GDM1 (cell line): ENCODE results near the gene GINS2.

Experiments used
- DNase-seq: peaks from one replicate; lab custom pipeline; 2025; lab: John Stamatoyannopoulos, UW

Gene GINS2

DNA sequence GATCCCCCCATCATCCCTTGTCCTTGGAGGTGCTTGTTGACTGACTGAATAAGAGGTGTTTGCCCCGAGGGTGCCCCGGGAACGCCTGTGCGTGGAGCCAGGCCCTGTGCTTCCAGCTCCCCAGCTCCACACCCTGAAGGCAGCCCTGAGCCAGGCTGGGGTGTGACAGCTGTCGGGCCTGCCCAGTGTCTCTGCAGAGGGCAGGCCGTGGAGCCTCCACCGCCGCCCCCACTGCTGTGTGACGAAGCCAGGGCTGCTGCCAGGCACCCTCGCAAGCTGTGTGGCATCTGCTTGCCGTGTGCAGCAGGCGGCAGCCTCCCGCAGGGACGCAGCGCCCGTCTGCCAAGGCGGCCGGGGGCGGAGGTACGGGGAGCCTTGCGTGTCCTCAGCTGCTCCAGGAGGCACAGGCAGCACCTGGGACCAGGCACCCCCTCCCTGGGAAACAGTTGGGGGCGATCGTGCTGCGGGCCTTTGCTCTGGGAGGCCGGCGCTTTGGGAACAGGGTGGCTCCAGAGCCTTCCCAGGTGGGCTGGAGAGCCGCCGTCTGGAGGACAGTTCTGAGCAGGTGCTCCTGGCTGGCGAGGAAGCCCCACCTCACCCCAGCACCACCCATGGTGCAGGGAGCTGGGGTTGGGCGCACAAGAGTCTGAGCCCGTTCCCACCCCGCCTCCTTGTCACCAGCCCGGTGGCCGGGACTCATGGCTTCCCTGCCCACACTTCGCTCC is 49.1 kb downstream of the GINS2 start:
- DNase-seq = no peak

DNA sequence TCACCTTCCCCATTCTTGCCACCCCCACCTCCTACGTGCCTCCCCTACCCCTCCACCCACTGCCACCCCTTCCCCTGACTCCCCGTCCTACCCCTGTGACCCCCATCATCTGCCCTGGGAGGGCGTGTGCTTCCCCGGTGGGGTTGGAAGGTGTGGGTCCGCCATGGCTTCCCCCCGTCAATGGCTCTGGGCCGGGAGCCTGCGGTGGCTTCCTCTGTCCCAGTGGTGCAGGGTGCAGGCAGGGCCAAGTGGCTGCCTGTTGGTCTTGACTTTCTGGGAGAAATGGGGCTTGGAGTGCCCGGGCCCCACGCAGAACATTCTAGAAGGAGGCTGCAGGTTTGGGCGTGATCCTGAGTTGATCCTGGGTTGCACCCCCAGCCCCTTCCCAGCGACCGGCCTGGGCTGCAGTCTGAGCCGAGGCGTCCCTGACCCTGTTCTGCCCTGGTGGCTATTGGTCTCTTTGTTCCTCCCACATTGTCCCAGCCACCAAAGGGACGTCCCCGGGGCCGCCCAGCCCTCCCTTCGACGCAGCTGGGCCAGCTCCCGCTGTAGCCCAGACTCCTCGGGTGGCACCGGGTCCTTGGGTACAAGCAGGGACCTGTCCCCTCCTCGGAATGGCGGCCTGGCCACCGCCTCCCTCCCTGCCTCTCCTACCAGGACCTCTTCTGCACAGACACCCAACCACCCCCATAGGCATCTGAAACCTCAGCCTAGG is 49.9 kb downstream of the GINS2 start:
- no peak for DNase-seq

GRCh38 chr16:85637808-85638647 is 50.7 kb downstream of the GINS2 start:
- DNase-seq = no peak

DNA sequence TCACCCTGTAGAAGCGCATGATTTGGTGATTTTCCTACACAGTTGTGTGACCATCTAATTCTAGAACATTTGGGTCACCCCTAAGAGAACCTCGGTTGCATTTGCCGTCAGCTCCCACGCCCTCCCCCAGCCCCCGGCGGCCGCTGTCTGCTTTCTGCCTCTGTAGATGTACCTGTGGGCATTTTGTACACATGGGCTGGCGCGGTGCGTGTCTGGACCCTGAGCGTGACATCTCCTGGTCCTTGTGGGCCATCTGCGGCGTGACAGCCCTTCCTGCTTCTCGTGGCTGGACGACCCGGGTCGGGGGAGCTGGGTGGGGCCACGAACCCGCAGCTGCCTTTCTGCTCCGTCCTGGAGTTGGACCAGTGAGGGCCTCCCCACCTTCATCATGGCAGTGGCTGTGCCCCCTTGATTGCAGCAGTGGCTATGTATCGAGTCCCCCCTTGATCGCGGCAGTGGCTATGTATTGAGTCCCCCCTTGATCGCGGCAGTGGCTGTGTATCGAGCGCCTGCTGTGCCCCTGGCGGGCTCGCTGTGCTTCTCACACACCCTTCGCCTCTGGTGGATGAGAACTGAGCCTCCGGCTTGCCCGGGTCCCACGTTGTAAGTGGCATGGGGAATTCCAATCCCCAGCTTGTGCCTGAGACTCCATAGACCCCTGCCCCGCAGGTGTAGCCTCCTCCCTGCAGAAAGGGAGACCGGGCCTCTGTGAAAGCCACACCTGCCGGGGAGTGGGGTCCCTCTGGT is 51.5 kb downstream of the GINS2 start:
- DNase-seq = no peak

GRCh38 chr16:85636234-85636812 is 52.4 kb downstream of the GINS2 start:
- DNase-seq = no peak

- no peak for DNase-seq
These were observed 53.1 kb downstream of the GINS2 start for GRCh38 chr16:85635545-85636140.

- no peak for DNase-seq
These were observed 53.8 kb downstream of the GINS2 start for GRCh38 chr16:85634747-85635544.

- DNase-seq = no peak
These were observed 54.9 kb downstream of the GINS2 start for GRCh38 chr16:85633888-85634287.

- DNase-seq = no peak
These were observed 55.4 kb downstream of the GINS2 start for GRCh38 chr16:85633438-85633743.

GRCh38 chr16:85632709-85633437 is 55.9 kb downstream of the GINS2 start:
- DNase-seq = no peak

DNA sequence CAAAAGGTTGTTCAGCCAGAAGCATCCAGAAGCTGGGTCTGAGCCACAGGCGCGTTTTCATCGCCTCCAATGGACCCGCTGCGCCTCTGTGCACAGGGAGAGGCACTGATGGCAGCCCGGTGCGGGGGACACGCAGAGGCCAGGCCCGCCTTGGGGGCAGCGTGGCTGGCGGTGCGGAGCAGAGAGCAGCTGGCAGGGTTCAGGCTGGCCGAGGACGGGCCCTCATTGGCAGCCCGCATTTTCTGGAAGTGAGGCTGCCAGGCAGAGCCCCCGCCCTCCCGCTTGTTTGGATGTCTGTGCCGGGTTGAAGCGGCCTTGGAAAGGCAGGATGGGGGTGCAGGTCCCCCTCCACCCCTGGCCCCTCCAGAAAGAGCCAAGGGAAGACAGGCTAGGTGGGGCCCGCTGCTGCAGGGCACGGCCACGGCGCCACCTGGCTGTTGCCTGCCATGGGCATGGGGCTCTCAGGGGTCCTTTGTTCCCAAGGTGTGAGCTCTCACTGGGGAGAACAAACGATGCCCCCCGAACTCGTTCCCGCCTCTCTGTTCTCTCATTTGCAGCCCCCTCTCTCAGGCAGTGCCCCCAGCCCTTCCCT is 56.9 kb downstream of the GINS2 start:
- no peak for DNase-seq

GRCh38 chr16:85631230-85631629 is 57.5 kb downstream of the GINS2 start:
- no peak for DNase-seq

- DNase-seq = no peak
These were observed 58.9 kb downstream of the GINS2 start for GRCh38 chr16:85629853-85630252.

DNA sequence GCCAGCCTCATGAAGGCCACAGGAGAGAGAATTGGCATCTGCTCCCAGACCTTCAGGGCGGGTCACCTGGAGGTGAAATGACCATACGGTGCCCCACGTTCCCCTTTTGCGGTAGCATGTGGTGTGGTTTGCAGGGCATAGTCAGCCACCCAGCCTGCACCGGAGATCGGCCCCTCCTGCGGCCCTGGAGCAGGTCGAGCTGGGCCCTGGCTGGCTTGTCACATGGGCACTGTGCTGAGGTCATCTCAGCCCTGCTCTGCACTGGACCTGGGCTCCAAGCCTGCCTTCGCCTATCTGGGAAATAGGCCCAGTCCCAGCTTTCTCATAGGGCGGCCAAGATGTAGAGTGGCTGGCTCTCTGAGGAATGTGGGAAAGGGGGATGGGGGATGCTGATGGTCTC is 59.4 kb downstream of the GINS2 start:
- DNase-seq = no peak

DNA sequence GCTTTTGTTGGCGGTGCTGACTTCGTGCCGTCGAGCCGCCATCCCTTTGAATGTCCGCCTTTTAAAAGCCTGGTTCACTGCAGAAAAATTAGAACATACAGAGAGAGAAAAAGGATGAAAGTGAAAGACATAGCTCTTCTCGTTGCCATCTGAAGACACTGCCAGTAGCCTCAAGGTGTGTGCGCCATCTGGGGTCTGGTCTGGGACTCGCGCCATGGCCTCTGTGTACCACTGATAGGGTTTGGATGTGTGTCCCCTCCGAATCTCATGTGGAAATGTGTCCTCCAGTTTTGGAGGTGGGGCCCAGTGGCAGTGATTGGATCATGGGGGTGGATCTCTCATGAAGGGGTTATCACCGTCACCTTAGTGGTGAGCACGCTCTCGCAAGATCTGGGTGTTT is 60.1 kb downstream of the GINS2 start:
- no peak for DNase-seq

GRCh38 chr16:85628265-85628556 is 60.5 kb downstream of the GINS2 start:
- no peak for DNase-seq

DNA sequence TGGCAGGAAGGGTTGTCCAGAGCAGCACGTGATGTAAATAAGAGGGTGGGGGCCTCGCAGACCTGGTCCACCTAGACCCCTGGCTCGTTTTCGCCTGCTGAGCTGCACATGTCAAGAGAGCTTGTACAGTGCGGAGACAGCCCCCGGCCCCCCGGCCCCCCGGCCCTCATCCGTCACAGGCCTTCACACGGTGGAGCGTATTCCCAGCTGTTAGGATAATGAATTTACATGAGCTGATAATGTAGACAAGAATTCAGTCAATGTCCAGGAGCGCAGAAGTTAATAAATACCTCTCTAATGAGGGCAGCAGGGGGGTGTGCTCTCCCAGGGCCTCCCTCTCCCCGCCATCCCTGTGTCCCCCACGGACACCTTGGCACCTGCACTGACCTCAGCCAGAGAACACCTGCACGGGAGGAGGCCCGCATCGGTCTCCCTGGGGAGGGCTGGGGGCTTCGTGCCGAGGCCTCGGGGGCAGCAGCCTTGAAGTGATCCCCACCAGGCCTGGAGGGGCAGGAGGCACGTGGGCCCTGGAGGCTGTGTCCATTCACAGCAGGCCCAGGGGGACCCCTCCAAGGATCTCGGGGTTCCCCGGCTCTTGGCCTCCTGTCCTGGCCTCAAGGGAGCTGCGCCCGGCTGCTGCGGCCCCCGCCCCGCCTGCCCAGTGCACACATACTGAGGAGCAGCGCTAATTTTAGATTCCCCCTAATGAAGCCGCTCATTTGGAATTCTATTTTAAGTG is 61.1 kb downstream of the GINS2 start:
- no peak for DNase-seq

DNA sequence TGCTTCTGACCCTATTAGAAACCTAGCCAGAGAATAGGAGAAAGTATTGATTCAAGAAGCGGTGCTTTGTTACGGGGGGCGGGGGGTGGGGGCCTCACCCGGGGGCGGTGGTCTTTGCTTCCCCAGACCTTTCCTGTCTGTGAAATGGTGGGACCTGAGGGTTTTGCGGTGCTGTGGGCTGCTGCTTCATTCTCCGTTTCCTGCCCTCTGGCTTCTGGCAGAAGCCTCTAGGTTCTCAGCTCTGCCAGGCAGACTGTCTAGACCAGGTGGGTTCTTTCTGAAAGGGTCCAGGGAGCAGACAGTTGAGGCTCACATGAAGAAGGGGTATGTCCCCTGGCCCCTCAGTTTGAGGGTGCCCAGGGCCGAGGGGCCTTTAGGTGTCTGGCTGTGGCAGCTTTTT is 61.7 kb downstream of the GINS2 start:
- DNase-seq = no peak
